Measurements from ENCODE around the gene CCDC9.
A peak's percentile ranks its signal among the peaks of the same experiment; 100 is the strongest.

Gene CCDC9

DNA sequence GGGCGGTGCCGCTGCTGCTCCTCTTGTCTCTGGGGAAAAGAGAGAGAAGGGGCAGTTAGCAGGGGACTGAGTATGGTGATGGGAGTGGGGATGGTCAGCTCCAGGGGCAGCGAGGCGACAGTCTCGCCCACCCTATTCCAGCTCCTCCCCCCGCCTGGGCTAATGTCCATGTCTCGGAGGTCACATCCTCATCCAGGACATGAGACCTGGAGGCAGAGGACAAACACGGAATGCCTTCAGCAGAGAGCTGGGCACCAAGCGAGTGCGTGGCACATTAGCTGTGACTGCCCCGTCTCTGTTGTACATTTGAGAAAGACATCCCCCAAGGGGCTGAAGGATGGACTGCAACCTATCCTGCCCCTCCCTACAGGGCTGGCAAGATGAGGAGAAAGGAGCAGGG is 34.4 kb upstream of the CCDC9 start:
- H3K4me3 ChIP-seq (ENCODE audit: low read depth, low read length), result no peak overlapping the region
- TF ChIP-seq, protein P1, sequence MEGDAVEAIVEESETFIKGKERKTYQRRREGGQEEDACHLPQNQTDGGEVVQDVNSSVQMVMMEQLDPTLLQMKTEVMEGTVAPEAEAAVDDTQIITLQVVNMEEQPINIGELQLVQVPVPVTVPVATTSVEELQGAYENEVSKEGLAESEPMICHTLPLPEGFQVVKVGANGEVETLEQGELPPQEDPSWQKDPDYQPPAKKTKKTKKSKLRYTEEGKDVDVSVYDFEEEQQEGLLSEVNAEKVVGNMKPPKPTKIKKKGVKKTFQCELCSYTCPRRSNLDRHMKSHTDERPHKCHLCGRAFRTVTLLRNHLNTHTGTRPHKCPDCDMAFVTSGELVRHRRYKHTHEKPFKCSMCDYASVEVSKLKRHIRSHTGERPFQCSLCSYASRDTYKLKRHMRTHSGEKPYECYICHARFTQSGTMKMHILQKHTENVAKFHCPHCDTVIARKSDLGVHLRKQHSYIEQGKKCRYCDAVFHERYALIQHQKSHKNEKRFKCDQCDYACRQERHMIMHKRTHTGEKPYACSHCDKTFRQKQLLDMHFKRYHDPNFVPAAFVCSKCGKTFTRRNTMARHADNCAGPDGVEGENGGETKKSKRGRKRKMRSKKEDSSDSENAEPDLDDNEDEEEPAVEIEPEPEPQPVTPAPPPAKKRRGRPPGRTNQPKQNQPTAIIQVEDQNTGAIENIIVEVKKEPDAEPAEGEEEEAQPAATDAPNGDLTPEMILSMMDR (IDR thresholded peaks at IDR 0.05; ENCODE audit: borderline replicate concordance, insufficient read depth, low read depth, low read length), result no peak

GRCh38 chr19:47225746-47226425 is 30.4 kb upstream of the CCDC9 start:
- TF ChIP-seq, protein P1 (IDR thresholded peaks at IDR 0.05; ENCODE audit: borderline replicate concordance, insufficient read depth, low read depth, low read length), result peak; percentile 17; the same call in 1 of the 2 replicates
- H3K4me3 ChIP-seq (ENCODE audit: low read depth, low read length), result peak overlapping the region; percentile 70

DNA sequence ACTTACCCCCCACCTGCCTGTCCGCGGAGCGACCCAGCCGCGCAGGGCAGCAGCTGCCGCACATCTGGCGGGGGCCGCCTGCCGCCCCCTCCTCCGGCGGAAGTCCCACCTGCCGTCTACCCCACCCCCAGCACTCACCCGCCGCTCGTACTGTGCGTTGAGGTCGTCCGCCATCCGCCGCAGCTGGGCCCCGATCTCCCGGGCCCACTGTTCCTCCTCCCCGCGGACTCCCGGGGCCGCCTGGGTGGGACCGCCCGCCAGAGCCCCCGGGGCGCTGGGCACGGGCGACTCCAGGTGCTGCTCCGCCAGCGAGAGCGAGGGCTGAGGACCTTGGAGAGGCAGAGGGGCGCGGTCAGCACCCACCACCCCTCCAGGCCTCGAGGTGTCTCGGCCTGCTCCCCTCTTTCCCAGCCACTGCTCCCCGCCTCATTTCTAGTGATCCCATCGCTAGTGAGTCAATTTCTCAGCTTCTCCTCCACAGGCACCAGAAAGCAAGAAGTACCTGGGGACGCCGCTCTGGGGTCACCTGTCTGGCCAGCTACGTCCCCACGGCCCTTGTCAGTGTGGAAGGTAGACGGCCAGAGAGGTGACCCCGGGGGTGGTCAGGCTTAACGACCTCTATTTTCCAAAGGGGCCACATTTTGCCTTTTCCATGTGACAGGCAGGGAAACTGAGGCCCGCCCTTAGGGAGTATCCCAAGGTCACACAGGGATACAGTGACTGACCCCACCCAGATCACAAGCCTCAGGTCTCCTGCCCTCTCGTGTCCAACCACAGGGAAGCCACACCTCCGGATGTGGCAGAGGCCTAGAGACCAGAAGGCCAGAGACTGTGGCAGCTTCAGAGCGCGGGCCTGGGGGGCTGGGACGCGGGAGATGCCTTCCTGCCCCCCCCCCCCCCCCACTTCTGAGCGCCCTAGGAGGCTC is 29.6 kb upstream of the CCDC9 start:
- TF ChIP-seq, protein P1 (IDR thresholded peaks at IDR 0.05; ENCODE audit: borderline replicate concordance, insufficient read depth, low read depth, low read length), result no peak
- peak overlapping the region; percentile 70 for H3K4me3 ChIP-seq (ENCODE audit: low read depth, low read length)

GRCh38 chr19:47227352-47228167 is 28.8 kb upstream of the CCDC9 start:
- TF ChIP-seq, protein P1 (IDR thresholded peaks at IDR 0.05; ENCODE audit: borderline replicate concordance, insufficient read depth, low read depth, low read length), result no peak
- H3K4me3 ChIP-seq (ENCODE audit: low read depth, low read length), result peak overlapping the region; percentile 70

GRCh38 chr19:47228168-47228936 is 28.0 kb upstream of the CCDC9 start:
- peak overlapping the region; percentile 70 for H3K4me3 ChIP-seq (ENCODE audit: low read depth, low read length)
- TF ChIP-seq, protein P1 (IDR thresholded peaks at IDR 0.05; ENCODE audit: borderline replicate concordance, insufficient read depth, low read depth, low read length), result no peak

DNA sequence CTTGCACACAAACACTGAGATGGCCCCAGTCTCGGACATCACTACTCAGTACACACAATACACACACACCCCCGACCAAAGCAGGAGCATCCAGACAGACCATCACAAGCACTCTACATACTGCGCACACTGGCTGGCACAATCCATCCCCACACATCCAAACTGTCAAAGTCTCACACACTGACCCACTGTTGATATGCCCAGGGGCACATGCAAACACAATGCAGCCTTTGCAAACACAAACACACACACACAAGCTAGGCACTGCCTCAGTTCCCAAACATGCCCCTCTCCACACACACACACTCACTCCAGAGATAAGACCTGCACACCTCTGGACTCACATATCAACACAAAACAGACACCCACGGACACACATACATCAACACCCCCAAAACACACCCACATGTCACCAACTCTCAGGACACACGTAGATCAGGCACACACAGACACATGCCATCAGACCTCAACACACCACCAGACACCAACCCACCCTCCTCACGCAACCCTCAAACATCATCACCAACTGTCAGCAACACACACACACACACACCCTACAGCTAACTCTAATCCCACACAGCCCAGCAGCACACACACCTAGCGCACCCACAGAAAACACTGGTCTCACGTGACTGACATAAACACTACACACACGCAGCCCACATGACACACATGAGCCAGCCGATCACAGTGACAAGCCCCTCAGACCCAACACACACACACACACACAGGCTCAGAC is 27.2 kb upstream of the CCDC9 start:
- TF ChIP-seq, protein P1 (IDR thresholded peaks at IDR 0.05; ENCODE audit: borderline replicate concordance, insufficient read depth, low read depth, low read length), result no peak
- H3K4me3 ChIP-seq (ENCODE audit: low read depth, low read length), result peak overlapping the region; percentile 86

All from GM12875 (cell line).